Measurements from ENCODE around the gene GNB5. TPM values are rescaled to one million over a fixed set of nuclear protein-coding genes. Genes with fewer than 3 reads are reported as not detected.

Gene GNB5
- total and polyA plus RNA-seq, 2 of the 13 experiments (the other 11 are each of a cell fraction or from before 2014, with no cell fraction given): 13.7 to 14.4 TPM

DNA sequence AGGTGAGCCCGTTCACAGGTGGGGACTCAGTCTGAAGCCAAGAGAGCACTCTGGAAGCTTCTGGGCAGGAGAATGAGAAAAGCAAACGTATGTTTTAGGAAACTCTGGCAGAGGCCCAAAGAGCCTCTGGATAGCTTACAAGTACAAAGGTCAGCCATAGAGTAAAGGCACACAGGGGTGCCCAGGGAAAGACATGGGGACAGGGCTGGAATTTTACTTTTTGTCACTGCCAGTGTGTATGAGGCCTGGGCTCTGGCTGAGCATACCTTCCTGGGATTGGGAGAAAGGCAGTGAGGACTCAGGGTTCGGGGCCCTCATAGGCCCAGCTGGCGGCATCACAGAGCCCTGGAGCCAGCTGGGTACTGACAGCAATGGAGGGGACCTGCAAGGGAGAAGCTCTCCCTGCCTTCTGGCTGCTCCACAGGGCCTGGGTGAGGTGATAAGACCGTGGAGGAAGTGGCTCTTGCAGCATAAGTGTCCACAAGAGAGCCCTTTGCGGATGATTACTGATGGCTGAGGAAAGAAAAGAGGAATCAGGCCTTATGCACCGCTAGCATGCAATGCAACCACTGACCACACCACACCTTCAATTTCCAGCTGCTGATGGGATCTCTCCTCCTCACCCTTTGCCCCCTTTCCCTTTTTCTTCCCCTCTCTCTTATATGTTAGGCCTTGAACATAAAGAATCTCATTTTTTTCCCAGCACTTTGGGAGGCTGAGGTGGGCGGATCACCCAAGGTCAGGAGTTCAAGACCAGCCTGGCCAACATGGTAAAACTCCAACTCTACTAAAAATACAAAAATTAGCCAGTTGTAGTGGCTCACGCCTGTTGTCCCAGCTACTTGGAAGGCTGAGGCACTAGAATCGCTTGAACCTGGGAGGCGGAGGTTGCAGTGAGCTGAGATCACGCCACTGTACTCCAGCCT is 53.5 kb downstream of the GNB5 start (continued):
- TF ChIP-seq, protein P1, sequence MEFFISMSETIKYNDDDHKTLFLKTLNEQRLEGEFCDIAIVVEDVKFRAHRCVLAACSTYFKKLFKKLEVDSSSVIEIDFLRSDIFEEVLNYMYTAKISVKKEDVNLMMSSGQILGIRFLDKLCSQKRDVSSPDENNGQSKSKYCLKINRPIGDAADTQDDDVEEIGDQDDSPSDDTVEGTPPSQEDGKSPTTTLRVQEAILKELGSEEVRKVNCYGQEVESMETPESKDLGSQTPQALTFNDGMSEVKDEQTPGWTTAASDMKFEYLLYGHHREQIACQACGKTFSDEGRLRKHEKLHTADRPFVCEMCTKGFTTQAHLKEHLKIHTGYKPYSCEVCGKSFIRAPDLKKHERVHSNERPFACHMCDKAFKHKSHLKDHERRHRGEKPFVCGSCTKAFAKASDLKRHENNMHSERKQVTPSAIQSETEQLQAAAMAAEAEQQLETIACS (CRISPR knock-in tag; IDR thresholded peaks at IDR 0.05): no peak
- TF ChIP-seq MED8 (CRISPR knock-in tag; IDR thresholded peaks at IDR 0.05; ENCODE audit: insufficient replicate concordance) (no peak), AHR (CRISPR knock-in tag; IDR thresholded peaks at IDR 0.05) (no peak), ZNF644 (CRISPR knock-in tag; IDR thresholded peaks at IDR 0.05; ENCODE audit: low read depth) (0 out of 2 replicates have a peak, but pooled peaks have one; percentile 28), TCF7 (IDR thresholded peaks at IDR 0.05; ENCODE audit: low read depth) (no peak), PHF5A (CRISPR knock-in tag; IDR thresholded peaks at IDR 0.05; ENCODE audit: low read depth, unreplicated experiment) (no peak), PCBP1 (IDR thresholded peaks at IDR 0.05; ENCODE audit: borderline replicate concordance, low read depth, low read length) (no peak), ZNF709 (CRISPR knock-in tag; IDR thresholded peaks at IDR 0.05) (no peak), SMAD9 (CRISPR knock-in tag; IDR thresholded peaks at IDR 0.05) (no peak), ISX (CRISPR knock-in tag; conservative IDR thresholded peaks at IDR 0.05) (no peak), EED (CRISPR knock-in tag; IDR thresholded peaks at IDR 0.05) (no peak), ETV6 (CRISPR knock-in tag; conservative IDR thresholded peaks at IDR 0.05) (no peak)
- TF ChIP-seq, protein P2, sequence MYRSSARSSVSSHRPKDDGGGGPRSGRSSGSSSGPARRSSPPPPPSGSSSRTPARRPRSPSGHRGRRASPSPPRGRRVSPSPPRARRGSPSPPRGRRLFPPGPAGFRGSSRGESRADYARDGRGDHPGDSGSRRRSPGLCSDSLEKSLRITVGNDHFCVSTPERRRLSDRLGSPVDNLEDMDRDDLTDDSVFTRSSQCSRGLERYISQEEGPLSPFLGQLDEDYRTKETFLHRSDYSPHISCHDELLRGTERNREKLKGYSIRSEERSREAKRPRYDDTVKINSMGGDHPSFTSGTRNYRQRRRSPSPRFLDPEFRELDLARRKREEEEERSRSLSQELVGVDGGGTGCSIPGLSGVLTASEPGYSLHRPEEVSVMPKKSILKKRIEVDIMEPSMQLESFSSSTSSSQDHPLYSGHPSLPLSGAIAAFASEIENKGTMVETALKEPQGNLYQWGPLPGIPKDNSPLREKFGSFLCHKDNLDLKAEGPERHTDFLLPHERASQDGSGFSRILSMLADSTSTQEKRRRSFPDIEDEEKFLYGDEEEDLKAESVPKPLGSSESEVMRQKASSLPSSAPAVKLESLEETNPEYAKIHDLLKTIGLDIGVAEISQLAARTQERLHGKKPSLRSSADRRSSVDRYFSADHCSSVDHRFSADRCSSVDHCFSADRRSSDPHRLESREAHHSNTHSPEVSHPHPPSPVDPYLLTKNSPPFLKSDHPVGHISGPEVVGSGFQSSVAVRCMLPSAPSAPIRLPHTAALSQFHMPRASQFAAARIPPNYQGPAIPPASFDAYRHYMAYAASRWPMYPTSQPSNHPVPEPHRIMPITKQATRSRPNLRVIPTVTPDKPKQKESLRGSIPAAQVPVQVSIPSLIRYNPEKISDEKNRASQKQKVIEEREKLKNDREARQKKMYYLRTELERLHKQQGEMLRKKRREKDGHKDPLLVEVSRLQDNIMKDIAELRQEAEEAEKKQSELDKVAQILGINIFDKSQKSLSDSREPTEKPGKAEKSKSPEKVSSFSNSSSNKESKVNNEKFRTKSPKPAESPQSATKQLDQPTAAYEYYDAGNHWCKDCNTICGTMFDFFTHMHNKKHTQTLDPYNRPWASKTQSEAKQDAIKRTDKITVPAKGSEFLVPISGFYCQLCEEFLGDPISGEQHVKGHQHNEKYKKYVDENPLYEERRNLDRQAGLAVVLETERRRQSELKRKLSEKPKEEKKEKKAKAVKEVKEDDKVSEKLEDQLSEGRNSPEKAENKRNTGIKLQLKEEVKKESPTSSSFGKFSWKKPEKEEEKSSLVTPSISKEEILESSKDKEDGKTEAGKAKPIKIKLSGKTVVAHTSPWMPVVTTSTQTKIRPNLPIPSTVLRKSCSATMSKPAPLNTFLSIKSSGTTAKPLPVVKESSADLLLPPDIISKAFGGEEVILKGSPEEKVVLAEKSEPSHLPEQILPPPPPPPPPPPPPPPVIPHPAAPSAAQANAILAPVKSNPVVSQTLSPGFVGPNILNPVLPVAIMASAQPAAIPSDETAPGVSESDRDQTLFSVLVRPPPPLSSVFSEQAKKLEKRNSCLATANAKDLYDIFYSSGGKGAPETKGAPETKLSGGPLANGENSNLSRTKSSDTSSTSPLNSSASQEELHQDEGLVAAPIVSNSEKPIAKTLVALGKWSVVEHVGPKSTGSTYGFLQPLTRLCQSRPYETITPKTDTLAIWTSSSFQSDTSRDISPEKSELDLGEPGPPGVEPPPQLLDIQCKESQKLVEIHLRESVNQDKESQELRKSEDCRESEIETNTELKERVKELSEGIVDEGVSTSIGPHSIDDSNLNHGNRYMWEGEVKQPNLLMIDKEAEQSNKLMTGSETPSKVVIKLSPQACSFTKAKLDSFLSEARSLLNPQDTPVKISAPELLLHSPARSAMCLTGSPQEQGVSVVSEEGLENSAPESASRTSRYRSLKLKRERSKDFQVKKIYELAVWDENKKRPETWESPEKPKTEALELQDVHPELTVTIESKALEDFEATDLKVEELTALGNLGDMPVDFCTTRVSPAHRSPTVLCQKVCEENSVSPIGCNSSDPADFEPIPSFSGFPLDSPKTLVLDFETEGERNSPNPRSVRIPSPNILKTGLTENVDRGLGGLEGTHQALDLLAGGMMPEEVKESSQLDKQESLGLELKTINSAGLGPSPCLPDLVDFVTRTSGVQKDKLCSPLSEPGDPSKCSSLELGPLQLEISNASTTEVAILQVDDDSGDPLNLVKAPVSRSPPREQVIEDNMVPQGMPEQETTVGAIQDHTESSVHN (CRISPR knock-in tag; IDR thresholded peaks at IDR 0.05): no peak
- TF ChIP-seq, protein P3, sequence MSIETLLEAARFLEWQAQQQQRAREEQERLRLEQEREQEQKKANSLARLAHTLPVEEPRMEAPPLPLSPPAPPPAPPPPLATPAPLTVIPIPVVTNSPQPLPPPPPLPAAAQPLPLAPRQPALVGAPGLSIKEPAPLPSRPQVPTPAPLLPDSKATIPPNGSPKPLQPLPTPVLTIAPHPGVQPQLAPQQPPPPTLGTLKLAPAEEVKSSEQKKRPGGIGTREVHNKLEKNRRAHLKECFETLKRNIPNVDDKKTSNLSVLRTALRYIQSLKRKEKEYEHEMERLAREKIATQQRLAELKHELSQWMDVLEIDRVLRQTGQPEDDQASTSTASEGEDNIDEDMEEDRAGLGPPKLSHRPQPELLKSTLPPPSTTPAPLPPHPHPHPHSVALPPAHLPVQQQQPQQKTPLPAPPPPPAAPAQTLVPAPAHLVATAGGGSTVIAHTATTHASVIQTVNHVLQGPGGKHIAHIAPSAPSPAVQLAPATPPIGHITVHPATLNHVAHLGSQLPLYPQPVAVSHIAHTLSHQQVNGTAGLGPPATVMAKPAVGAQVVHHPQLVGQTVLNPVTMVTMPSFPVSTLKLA (IDR thresholded peaks at IDR 0.05): no peak
- TF ChIP-seq, protein P4, sequence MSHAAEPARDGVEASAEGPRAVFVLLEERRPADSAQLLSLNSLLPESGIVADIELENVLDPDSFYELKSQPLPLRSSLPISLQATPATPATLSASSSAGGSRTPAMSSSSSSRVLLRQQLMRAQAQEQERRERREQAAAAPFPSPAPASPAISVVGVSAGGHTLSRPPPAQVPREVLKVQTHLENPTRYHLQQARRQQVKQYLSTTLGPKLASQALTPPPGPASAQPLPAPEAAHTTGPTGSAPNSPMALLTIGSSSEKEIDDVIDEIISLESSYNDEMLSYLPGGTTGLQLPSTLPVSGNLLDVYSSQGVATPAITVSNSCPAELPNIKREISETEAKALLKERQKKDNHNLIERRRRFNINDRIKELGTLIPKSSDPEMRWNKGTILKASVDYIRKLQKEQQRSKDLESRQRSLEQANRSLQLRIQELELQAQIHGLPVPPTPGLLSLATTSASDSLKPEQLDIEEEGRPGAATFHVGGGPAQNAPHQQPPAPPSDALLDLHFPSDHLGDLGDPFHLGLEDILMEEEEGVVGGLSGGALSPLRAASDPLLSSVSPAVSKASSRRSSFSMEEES (CRISPR knock-in tag; IDR thresholded peaks at IDR 0.05): 0 out of 2 replicates have a peak, but pooled peaks have one; percentile 40

All from HepG2 (cell line).